DOHH2 (cell line): Measurements from ENCODE around the gene NAT8L.

Experiments used
- H3F3A ChIP-seq: fragments of 200-600 bp; sonication (generic), shearing (Covaris generic); 2 replicates; pipeline ENCODE4 v1.6.0; 2016; ENCODE audit warnings: antibody characterized with exemption, mild to moderate bottlenecking; ENCODE audit not compliant: control insufficient read depth, insufficient read depth
- H3K27ac ChIP-seq: fragments of 200-600 bp; sonication (generic); 2 replicates; pipeline ENCODE4 v1.5.1; 2014; ENCODE audit warnings: low read depth, mild to moderate bottlenecking, low read length, moderate library complexity
- H3K27me3 ChIP-seq: fragments of 200-600 bp; sonication (generic); 2 replicates; pipeline ENCODE4 v1.6.1; 2014; ENCODE audit warnings: mild to moderate bottlenecking, low read length, mixed read lengths; ENCODE audit not compliant: control insufficient read depth
- H3K36me3 ChIP-seq: fragments of 200-600 bp; sonication (generic); 2 replicates; pipeline ENCODE4 v1.6.1; 2014; ENCODE audit warnings: mild to moderate bottlenecking, low read length, moderate library complexity, mixed read lengths; ENCODE audit not compliant: control insufficient read depth
- H3K4me1 ChIP-seq: fragments of 200-600 bp; sonication (generic); 2 replicates; pipeline ENCODE4 v1.6.1; 2014; ENCODE audit warnings: mild to moderate bottlenecking, low read length, mixed read lengths; ENCODE audit not compliant: control insufficient read depth
- H3K4me2 ChIP-seq: fragments of 200-600 bp; sonication (generic); 2 replicates; pipeline ENCODE4 v1.6.0; 2014; ENCODE audit warnings: mild to moderate bottlenecking, low read length, moderate library complexity
- H3K4me3 ChIP-seq: fragments of 200-600 bp; sonication (generic); 2 replicates; pipeline ENCODE4 v1.5.1; 2014; ENCODE audit warnings: mild to moderate bottlenecking, low read length, mixed read lengths
- H3K79me2 ChIP-seq: fragments of 200-600 bp; sonication (generic); 2 replicates; pipeline ENCODE4 v1.6.1; 2014; ENCODE audit warnings: mild to moderate bottlenecking, low read length, mixed read lengths; ENCODE audit not compliant: control insufficient read depth
- H3K9me2 ChIP-seq: fragments of 200-600 bp; sonication (generic); replicated peaks from 2 replicates; pipeline ENCODE4 v1.6.1; 2014; ENCODE audit warnings: mild to moderate bottlenecking, low read length, mixed read lengths; ENCODE audit not compliant: control insufficient read depth
- H3K9me3 ChIP-seq: fragments of 200-600 bp; sonication (generic); 2 replicates; pipeline ENCODE4 v1.6.1; 2014; ENCODE audit warnings: antibody characterized with exemption, low read length, mixed read lengths; ENCODE audit not compliant: control insufficient read depth, insufficient read depth
- H4K20me1 ChIP-seq: fragments of 200-600 bp; sonication (generic); 2 replicates; pipeline ENCODE4 v1.6.0; 2014; ENCODE audit warnings: low read depth, mild to moderate bottlenecking, antibody characterized with exemption, low read length, moderate library complexity; ENCODE audit not compliant: control insufficient read depth, insufficient read depth
- EZH2phosphoT487 ChIP-seq: fragments of 200-600 bp; sonication (generic); IDR thresholded peaks from 2 replicates; pipeline ENCODE4 v1.6.1; 2017; ENCODE audit warnings: borderline replicate concordance, mild to moderate bottlenecking, antibody characterized with exemption, low read length, moderate library complexity, mixed read lengths
- TF ChIP-seq, protein P1 (sequence below): fragments of 200-600 bp; sonication (generic); IDR thresholded peaks from one replicate; pipeline ENCODE4 v1.5.1; 2014; ENCODE audit warnings: antibody characterized with exemption, mild to moderate bottlenecking, low read depth, low read length; ENCODE audit not compliant: poor library complexity, severe bottlenecking

NAT8L gene

DNA sequence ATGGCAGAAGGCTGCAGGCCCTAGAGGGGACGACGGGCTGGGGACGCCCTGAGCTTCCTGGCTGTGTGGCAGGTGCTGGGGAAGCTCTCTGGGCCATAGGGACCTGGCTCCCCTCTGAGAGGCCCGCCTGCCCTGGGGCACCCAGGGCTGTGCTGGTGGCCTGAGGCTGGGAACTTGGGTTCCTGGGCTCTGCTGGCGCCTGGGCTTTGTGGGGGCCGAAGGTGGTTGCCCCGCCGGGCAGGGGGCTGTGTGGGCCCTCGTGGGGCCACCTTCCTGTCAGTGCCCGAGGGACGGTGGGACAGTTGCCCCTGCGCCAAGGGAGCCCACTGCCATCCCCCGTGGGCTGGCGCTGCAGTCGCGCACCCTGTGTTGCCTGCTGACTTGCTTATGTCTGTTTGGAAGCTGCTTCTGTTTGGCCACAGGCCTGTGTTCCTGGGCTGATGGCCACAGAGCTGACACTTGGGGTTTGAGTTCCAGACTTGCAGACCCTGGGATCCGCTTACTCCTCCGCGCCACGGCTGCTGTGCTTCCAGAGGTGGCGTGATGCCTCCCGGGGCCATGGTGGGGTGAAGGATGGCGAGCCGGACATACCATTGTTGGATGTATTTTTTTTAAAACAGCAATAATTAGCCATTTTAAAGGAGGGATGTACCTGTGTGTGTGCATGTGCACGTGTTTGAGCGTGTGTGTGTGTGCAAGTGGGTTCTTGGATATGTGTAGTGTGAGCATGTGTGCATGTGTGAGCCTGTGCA is 8.5 kb downstream of the NAT8L start:
- no peaks in the 10 kb centered on the region for H4K20me1 ChIP-seq
- H3K4me2 ChIP-seq = no peak overlapping the region
- no peaks in the 10 kb centered on the region for H3K79me2 ChIP-seq
- H3K27me3 ChIP-seq = no peaks in the 10 kb centered on the region
- H3K4me1 ChIP-seq = no peaks in the 10 kb centered on the region
- TF ChIP-seq, protein P1, sequence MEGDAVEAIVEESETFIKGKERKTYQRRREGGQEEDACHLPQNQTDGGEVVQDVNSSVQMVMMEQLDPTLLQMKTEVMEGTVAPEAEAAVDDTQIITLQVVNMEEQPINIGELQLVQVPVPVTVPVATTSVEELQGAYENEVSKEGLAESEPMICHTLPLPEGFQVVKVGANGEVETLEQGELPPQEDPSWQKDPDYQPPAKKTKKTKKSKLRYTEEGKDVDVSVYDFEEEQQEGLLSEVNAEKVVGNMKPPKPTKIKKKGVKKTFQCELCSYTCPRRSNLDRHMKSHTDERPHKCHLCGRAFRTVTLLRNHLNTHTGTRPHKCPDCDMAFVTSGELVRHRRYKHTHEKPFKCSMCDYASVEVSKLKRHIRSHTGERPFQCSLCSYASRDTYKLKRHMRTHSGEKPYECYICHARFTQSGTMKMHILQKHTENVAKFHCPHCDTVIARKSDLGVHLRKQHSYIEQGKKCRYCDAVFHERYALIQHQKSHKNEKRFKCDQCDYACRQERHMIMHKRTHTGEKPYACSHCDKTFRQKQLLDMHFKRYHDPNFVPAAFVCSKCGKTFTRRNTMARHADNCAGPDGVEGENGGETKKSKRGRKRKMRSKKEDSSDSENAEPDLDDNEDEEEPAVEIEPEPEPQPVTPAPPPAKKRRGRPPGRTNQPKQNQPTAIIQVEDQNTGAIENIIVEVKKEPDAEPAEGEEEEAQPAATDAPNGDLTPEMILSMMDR = no peak
- no peak for TF ChIP-seq EZH2phosphoT487
- no peaks in the 10 kb centered on the region for H3K9me3 ChIP-seq
- H3F3A ChIP-seq = no peaks in the 10 kb centered on the region
- H3K36me3 ChIP-seq = no peaks in the 10 kb centered on the region
- H3K9me2 ChIP-seq = no peaks in the 10 kb centered on the region
- H3K4me3 ChIP-seq = no peak overlapping the region
- no peak overlapping the region for H3K27ac ChIP-seq

DNA sequence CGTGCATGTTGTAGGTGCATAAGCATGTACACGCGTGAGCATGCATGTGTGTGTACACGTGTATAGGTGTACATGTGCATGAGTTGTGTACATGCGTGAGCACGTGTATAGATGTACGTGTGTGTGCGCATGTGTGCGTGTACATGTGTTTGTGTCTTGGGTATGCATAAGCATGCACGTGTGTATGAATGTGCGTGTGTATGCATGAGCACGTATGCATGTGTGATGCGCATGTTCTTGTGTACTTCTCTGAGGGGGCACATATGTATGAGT is 9.0 kb downstream of the NAT8L start:
- H3K9me2 ChIP-seq = no peaks in the 10 kb centered on the region
- H3K9me3 ChIP-seq = no peaks in the 10 kb centered on the region
- no peak for TF ChIP-seq EZH2phosphoT487
- TF ChIP-seq, protein P1 = no peak
- no peak overlapping the region for H3K4me2 ChIP-seq
- H3K79me2 ChIP-seq = no peaks in the 10 kb centered on the region
- no peaks in the 10 kb centered on the region for H4K20me1 ChIP-seq
- no peaks in the 10 kb centered on the region for H3K4me1 ChIP-seq
- H3F3A ChIP-seq = no peaks in the 10 kb centered on the region
- no peak overlapping the region for H3K27ac ChIP-seq
- H3K27me3 ChIP-seq = no peaks in the 10 kb centered on the region
- no peaks in the 10 kb centered on the region for H3K36me3 ChIP-seq
- H3K4me3 ChIP-seq = no peak overlapping the region

DNA sequence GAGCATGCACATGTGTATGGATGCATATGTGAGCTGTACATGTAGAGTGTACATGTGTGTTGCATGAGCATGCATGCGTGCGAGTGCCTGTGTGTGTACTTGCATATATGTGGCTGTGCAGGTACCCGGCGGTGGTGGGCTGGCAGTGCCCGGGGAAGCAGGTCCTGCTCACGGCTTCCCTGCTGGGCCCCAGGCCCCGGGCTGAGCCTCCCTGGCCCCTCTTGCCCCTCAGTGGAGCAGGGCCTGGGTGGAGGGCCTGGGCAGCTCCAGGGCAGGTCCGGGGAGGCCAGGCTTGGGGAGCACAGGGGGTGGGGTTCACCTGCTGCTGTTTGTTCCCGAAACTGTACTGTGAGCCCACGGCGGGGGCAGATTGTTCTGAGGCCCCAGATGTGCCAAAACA is 9.4 kb downstream of the NAT8L start:
- Histone ChIP-seq H3K9me2 (no peaks in the 10 kb centered on the region), H3K27me3 (no peaks in the 10 kb centered on the region), H3K9me3 (no peaks in the 10 kb centered on the region), H3K4me2 (no peak overlapping the region), H3K27ac (no peak overlapping the region), H3F3A (no peaks in the 10 kb centered on the region), H3K79me2 (no peaks in the 10 kb centered on the region), H3K4me1 (no peaks in the 10 kb centered on the region), H4K20me1 (no peaks in the 10 kb centered on the region), H3K4me3 (no peak overlapping the region), H3K36me3 (no peaks in the 10 kb centered on the region)
- TF ChIP-seq, protein P1 = no peak
- TF ChIP-seq EZH2phosphoT487 = no peak
